ENCODE measurements around the gene TMEM255B. TPM values are rescaled to one million over a fixed set of nuclear protein-coding genes. Genes with fewer than 3 reads are reported as not detected.

The TMEM255B gene
- total RNA-seq, 1 donor from 2014 or later = 2.2 TPM

DNA sequence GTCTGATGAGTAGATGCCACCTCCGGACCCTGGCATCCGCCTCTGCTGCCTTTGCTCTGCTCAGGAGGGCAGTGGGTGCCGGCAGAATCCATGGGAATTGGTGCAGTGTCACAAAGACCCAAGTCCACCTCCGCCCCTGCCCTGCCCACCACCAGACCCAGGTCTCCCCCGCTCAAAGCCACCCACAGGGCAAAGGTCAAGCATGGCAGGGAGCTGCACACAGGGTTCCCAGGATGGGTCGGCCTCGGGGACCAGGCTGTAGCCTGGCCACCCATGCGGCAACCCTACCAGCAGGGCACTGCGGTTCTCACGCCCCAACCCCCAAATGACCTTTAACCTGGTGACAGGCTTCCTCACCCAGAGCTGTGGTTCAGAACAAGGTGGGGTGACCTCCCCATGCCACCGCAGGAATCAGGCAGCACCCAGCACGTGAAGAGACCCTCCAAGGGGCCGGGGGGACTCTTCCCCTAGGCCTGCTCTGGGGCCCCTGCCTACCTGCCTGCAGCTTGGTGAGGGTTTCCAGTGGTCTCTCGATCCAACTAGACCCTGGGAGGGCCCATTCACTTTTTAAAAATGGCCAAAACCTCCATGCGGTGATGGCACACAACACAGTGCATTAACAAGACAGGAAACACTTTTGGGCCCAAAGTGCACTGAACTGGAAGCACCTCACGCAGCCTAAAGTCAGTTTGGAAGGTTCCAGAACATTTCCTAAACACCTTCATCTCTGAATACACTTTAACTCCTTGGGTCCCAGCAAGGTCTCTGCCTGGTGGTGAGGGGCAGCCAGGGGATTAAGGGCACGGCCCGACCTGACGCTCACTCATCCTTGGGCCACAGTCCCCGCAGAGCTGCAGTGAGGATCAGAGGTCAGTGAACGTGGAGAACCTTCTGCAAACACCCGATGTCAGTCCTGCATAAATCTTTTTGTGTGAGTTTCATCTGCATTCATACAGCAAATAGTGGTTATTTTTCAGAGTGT, 93.8 kb downstream of the TMEM255B start:
- Mint-ChIP-seq H3K27ac (no peak overlapping the region), H3K4me1 (ENCODE audit: low read depth) (peaks cover 4% of the 10 kb centered on the region), H3K9me3 (no peaks in the 10 kb centered on the region), H3K27me3 (ENCODE audit: low read depth) (peaks cover 11% of the 10 kb centered on the region), H3K36me3 (ENCODE audit: low read depth) (no peaks in the 10 kb centered on the region), H3K4me3 (ENCODE audit: low read depth) (no peak overlapping the region)
- intact Hi-C loops (cut with micrococcal nuclease) = no loop called here
- DNase-seq (ENCODE audit: low spot score) = no peak

DNA sequence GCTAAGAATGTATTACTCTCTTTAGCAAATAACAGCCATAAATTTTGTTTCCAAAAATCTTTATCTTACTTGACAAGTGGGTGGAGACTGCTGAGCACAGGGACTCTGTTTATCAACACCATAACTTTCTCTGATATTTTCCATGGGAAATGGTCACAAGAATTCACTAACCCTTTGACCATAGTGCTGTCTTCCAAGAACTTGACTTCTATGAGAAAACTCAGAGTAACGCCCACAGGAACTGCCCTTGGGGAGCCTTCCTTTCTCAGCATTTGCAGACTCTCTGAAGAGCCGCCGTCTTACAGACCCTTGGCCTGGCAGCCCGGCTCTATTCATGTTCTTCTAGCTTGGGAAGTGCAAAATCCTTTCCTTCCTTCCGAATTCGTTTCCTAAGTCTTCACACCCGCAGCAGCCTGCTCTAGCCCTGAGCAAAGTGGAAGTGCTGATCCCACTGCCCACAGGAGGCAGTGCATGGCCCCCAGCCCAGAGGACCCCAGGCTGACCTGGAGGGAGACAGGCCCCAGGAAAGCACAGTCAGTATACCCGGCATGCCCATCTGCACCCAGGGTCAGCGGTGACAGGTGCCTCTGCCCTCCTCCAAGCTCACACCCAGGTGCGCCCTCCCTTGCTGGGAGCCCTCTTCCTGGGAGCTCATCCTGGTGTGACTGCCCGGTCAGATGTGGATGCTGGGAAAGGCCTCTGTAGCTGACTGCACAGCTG, 94.7 kb downstream of the TMEM255B start:
- DNase-seq (ENCODE audit: low spot score) = no peak
- intact Hi-C loops (cut with micrococcal nuclease) = no loop called here
- no peak overlapping the region for H3K27ac Mint-ChIP-seq

DNA sequence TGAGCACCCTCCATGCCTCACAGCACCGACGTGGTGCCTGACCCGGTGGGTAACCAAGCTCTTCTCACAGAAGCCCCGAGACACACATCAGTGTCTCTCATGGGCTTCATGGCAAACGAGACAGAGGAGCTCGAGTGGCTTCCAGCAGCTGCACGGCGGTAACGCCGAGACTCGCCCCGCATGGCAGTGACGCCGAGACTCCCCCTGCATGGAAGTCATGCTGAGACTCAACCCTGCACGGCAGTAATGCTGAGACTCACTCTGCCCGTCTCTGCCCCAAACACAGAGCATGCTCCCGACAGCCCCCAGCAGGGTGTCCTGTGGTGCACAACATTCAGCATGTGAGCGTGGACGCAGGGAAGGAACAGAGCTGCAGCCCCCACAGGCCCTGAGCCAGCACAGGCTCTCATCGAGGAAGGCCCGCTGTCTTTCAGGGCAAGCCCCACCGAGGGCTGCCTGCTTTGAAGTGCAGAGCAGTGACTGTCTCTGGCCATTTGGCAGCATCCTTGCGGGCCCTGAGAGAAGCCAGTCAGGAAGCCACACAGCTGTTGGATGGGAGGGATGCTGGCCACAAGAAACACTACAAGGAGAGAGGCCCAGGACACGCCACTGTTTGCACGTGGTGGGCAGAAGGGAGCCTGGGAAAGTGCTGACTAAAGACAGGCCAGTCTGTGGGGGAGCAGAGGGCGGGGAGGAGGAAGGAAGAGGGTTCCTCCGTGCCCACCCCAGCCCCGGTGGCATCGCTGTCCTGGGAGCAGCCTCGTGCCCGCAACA, 95.4 kb downstream of the TMEM255B start:
- peaks cover 9% of the 10 kb centered on the region for H3K27me3 Mint-ChIP-seq (ENCODE audit: low read depth)
- no peak for DNase-seq (ENCODE audit: low spot score)
- H3K4me3 Mint-ChIP-seq (ENCODE audit: low read depth) = no peak overlapping the region
- peaks cover 4% of the 10 kb centered on the region for H3K4me1 Mint-ChIP-seq (ENCODE audit: low read depth)
- peaks cover 12% of the 10 kb centered on the region for H3K9me3 Mint-ChIP-seq
- no peaks in the 10 kb centered on the region for H3K36me3 Mint-ChIP-seq (ENCODE audit: low read depth)
- H3K27ac Mint-ChIP-seq = no peak overlapping the region
- intact Hi-C loops (cut with micrococcal nuclease) = no loop called here

More for the DNA sequence above, 94.7 kb downstream of the TMEM255B start:
- H3K4me3 Mint-ChIP-seq (ENCODE audit: low read depth) = no peak overlapping the region
- H3K36me3 Mint-ChIP-seq (ENCODE audit: low read depth) = no peaks in the 10 kb centered on the region
- peaks cover 11% of the 10 kb centered on the region for H3K27me3 Mint-ChIP-seq (ENCODE audit: low read depth)
- peaks cover 4% of the 10 kb centered on the region for H3K4me1 Mint-ChIP-seq (ENCODE audit: low read depth)
- peaks cover 5% of the 10 kb centered on the region for H3K9me3 Mint-ChIP-seq

DNA sequence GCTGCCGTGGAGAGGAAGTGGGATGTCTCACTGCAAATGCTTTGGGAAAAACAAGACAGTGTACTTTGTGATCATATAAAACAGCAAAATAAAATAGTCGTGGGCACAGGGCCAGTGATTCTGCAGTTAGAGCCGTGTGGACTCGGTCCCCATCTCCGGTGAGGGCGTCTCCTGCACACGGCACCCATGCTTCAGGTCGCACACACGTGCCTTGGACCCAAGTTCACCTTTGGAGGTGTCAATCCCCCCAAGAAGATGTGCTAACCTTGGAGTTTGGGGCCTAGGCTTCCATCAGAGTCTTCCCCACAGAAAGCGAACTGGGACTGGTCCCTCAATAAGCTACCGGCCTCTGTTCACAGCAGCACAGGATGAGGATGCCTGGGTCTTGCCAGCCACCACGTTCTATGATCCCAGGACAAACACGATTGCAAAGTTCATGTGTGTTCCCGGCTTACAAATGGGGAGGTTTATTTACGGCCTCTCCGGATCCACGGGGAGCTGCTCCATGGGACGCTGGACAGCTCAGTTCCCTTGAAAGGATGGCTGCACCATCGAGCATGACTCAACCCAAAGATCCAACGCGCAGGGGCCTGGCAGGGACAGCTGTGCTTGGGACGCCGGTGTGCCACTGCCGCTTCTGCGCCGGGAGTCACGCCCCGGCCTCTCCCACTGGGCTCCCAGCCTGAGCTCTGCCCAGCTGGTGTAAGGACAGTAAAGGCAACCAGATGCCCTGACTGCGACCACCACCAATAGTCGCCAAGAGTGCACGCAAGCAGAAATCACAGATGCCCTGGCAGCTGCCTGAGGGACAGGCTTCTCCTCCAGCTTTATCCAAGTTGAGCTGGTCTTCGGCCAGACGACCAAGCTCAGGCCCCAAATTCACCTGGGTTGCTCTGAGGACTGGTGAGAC, 96.2 kb downstream of the TMEM255B start:
- Mint-ChIP-seq H3K9me3 (peaks cover 14% of the 10 kb centered on the region), H3K4me3 (ENCODE audit: low read depth) (no peak overlapping the region), H3K4me1 (ENCODE audit: low read depth) (peaks cover 4% of the 10 kb centered on the region), H3K36me3 (ENCODE audit: low read depth) (no peaks in the 10 kb centered on the region), H3K27ac (no peak overlapping the region), H3K27me3 (ENCODE audit: low read depth) (peaks cover 11% of the 10 kb centered on the region)
- DNase-seq (ENCODE audit: low spot score) = no peak
- intact Hi-C loops (cut with micrococcal nuclease) = no loop called here

DNA sequence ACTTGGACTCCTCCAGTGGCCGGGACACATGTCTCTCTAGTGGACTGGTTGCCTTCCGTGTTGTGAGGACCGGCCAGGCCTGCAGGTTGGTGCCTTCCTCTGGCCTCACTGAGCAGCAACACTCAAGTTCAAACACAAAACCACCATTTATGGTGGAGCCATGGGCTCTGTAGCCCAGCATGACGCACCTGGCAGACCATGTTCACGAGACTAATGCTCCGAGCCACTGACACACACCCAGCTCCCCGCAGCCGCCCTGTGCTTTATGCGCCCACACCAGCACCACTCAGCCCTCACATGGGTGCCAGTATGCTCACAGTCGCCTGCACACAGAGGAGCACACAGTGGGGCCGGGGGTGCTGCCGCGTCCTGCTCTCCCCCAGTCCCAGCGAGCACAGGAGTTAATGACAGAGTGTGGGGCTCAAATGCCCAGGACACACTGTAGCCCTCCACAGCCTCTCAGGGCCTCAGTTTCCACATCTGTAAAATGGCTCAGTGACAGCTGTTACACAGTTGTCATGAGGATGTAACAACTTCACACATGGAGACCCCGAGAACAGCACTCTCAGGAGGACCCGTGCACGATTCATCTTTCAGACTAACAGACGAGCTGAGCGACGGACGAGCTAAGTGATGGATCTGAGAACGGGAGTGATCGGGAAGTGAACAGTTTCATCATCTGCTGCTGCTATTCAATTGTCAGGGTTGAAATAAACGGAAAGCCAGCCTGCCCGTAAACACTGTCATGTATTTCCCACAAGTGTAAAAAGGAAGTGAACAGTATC, 97.1 kb downstream of the TMEM255B start:
- Mint-ChIP-seq H3K4me1 (ENCODE audit: low read depth) (peaks cover 4% of the 10 kb centered on the region), H3K9me3 (peaks cover 14% of the 10 kb centered on the region), H3K36me3 (ENCODE audit: low read depth) (no peaks in the 10 kb centered on the region), H3K4me3 (ENCODE audit: low read depth) (no peak overlapping the region), H3K27me3 (ENCODE audit: low read depth) (peaks cover 14% of the 10 kb centered on the region), H3K27ac (no peak overlapping the region)
- no peak for DNase-seq (ENCODE audit: low spot score)
- intact Hi-C loops (cut with micrococcal nuclease) = no loop called here

DNA sequence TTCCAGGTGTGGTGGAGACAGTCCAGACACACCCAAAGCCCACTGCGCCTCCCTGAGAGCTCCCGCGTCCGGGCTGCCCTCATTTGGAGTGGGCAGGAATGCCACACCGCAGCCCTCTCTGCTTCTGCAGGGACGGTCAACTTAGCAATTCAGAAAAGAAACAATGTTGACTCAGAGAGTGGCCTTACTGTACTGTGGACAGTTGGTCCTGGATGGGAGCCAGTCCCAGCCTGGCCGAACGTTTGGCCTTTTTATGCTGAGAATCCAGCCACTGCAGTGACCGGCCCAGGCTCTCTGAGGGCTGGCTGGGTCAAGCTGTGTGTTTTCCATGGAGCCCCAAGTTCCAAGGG, 97.7 kb downstream of the TMEM255B start:
- no peak for DNase-seq (ENCODE audit: low spot score)
- H3K9me3 Mint-ChIP-seq = peaks cover 14% of the 10 kb centered on the region

DNA sequence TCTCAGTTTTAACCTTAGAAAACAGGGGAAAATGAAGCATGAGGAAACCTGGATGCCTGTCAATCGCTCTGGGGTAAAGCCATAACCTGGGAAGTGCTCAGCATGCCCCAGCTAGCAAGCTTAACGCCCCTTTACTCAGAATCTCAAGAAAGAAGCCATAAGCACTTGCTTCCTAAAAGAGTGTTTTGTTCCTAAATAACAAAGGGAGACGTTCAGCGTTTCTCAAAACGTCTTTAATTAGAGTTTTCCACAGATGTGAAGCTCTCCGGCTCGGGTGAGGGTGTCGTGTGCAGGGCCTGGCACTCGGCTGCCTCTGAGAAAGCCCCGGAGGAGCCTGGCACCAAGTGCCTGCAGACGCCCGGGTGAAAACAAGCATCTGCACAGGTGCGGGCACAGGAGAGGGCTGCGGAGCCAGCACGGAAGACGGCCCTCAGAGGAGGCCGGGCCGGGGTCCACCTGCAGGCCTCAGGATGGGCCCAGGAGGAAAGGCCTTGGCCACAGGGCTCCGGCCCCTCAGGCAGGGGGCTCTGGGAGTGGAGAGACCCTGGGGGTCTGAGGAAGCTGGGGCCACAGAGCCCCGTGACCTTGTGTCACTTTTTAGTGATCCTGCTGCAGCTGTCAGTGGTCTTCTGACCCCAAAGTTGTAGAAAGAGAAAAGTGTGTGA, 98.6 kb downstream of the TMEM255B start:
- Mint-ChIP-seq H3K4me1 (ENCODE audit: low read depth) (peaks cover 4% of the 10 kb centered on the region), H3K27ac (no peak overlapping the region), H3K36me3 (ENCODE audit: low read depth) (no peaks in the 10 kb centered on the region), H3K4me3 (ENCODE audit: low read depth) (no peak overlapping the region), H3K9me3 (peaks cover 14% of the 10 kb centered on the region), H3K27me3 (ENCODE audit: low read depth) (peaks cover 26% of the 10 kb centered on the region)
- DNase-seq (ENCODE audit: low spot score) = no peak
- intact Hi-C loops (cut with micrococcal nuclease) = no loop called here

More for the DNA sequence above, 97.7 kb downstream of the TMEM255B start:
- intact Hi-C loops (cut with micrococcal nuclease) = no loop called here
- H3K27ac Mint-ChIP-seq = no peak overlapping the region
- H3K36me3 Mint-ChIP-seq (ENCODE audit: low read depth) = no peaks in the 10 kb centered on the region
- peaks cover 4% of the 10 kb centered on the region for H3K4me1 Mint-ChIP-seq (ENCODE audit: low read depth)
- H3K27me3 Mint-ChIP-seq (ENCODE audit: low read depth) = peaks cover 19% of the 10 kb centered on the region
- H3K4me3 Mint-ChIP-seq (ENCODE audit: low read depth) = no peak overlapping the region

DNA sequence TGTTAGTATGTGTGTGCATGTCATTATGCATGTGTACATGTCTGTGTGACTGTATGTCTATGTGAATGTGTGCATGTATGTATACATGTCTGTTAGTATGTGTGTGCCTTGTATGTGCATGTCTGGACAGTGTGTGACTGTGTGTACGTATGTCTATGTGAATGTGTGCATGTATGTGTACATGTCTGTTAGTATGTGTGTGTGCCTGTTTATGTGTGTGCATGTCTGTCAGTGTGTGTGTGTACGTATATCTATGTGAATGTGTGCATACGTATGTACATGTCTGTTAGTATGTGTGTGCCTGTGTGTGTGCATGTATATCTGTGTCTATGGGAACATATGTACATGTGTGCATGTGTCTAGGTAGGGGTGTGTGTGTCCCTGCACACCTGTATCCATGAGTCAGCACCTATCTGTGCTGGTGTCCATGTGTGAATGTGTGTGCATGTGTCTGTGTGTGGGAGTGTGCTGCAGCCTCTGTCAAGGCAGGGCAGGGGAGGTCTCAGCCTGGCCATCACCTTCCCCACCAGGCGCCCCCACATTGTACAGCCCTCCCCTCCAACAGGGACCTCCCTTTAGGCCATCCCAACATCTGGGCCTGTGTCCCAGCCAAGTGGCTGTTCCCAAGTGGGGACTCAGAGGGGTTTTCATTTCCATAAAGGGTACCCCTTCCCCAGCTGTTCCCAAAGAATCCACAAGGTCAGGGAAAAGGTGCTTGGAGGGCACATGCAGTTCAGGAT, 100.5 kb downstream of the TMEM255B start:
- Mint-ChIP-seq H3K27ac (no peak overlapping the region), H3K4me1 (ENCODE audit: low read depth) (peaks cover 8% of the 10 kb centered on the region), H3K36me3 (ENCODE audit: low read depth) (no peaks in the 10 kb centered on the region), H3K27me3 (ENCODE audit: low read depth) (peaks cover 25% of the 10 kb centered on the region), H3K4me3 (ENCODE audit: low read depth) (no peak overlapping the region), H3K9me3 (peaks cover 14% of the 10 kb centered on the region)
- DNase-seq (ENCODE audit: low spot score) = no peak
- intact Hi-C loops (cut with micrococcal nuclease) = no loop called here

DNA sequence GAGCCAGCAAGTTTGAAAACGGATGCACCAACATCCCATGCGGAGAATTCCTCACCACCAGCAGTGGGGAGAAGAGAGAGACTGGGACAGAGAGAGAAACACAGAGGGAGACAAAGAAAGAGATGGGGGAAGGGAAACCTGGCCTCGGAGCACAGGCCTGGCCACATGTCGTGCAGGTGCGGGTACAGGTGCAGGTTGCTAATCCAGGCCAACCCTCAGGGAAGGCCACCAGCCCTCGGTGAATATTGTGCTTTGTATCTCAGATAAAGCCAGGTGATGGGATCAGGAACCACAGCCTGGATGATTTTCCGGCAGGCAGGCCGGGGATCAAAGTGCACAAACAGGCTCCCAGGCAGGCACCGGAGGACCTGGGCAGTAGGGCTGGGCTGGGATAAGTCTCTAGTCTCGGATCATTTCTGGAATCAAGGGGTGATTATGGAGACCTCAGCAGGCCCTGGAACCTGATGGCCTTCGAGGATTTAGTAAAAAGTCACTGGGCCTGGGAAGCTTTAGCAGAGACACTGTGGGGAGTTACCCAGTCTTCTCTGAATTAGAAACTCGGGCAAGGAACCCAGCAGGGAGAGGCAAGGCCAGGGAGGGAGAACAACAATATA, 101.1 kb downstream of the TMEM255B start:
- Mint-ChIP-seq H3K4me3 (ENCODE audit: low read depth) (no peak overlapping the region), H3K27me3 (ENCODE audit: low read depth) (peaks cover 27% of the 10 kb centered on the region), H3K9me3 (peaks cover 14% of the 10 kb centered on the region), H3K27ac (no peak overlapping the region), H3K36me3 (ENCODE audit: low read depth) (no peaks in the 10 kb centered on the region), H3K4me1 (ENCODE audit: low read depth) (peaks cover 4% of the 10 kb centered on the region)
- no peak for DNase-seq (ENCODE audit: low spot score)
- intact Hi-C loops (cut with micrococcal nuclease) = no loop called here

DNA sequence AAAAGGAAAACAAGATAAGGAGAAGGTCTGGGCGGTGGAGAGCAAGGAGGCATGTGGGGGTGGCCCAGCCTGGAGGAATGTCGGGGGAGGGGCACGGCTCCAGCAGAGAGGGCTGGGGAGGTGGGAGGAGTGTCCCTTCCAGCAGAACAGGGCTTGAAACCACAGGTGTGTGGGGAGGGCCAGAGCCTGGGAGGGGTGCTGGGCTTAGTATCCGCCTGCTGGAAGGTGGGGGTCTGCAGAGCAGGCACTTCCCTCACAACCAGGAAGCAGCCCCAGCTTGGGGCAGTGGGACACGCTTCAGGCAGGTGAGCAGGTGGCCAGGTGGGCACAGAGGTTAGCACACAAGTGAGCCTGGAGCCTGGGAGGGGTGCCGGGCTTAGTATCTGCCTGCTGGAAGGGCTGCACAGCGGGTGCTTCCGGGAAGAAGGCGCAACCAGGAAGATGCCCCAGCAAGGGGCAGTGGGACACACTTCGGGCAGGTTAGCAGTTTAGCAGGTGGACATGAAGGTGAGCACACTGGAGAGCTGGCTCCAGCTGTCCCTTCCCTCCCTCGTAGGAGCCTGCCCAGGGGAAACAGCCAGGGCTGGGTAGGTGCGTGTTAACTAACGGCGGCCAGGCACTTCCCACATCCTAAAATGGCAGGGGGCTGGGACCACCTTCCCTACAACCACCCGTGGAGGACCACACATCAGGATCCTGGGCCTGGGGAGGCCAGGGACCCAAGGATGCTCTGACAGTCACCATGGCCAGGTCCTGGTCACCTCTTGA, 101.8 kb downstream of the TMEM255B start:
- DNase-seq (ENCODE audit: low spot score) = no peak
- no peak overlapping the region for H3K4me3 Mint-ChIP-seq (ENCODE audit: low read depth)
- no peaks in the 10 kb centered on the region for H3K36me3 Mint-ChIP-seq (ENCODE audit: low read depth)
- H3K27me3 Mint-ChIP-seq (ENCODE audit: low read depth) = peaks cover 34% of the 10 kb centered on the region
- intact Hi-C loops (cut with micrococcal nuclease) = no loop called here
- H3K27ac Mint-ChIP-seq = no peak overlapping the region
- H3K4me1 Mint-ChIP-seq (ENCODE audit: low read depth) = peaks cover 4% of the 10 kb centered on the region
- H3K9me3 Mint-ChIP-seq = peaks cover 14% of the 10 kb centered on the region
